Cardiac fibroblast (primary cell): Measurements from ENCODE around the gene STRN3.

Experiments
- DNase-seq, 2 donors: peaks; one replicate each; pipeline versions ENCODE4 v3.0.0 to v3.0.0-alpha.2; 2010; ENCODE audit warnings: low read depth in 2 of 2
- H3K4me3 ChIP-seq, 2 donors: replicated peaks in 1 of 2; 1 replicate in 1 of 2; 2 replicates in 1 of 2; pipeline ENCODE4 v1.5.1; 2011; ENCODE audit warnings: low read depth in 2 of 2, low read length in 2 of 2, mild to moderate bottlenecking in 2 of 2, moderate library complexity in 1 of 2
- CTCF ChIP-seq: IDR thresholded peaks from one replicate; pipeline ENCODE4 v1.5.1; 2011; ENCODE audit warnings: low read depth, mild to moderate bottlenecking, low read length, inconsistent platforms

The STRN3 gene

DNA sequence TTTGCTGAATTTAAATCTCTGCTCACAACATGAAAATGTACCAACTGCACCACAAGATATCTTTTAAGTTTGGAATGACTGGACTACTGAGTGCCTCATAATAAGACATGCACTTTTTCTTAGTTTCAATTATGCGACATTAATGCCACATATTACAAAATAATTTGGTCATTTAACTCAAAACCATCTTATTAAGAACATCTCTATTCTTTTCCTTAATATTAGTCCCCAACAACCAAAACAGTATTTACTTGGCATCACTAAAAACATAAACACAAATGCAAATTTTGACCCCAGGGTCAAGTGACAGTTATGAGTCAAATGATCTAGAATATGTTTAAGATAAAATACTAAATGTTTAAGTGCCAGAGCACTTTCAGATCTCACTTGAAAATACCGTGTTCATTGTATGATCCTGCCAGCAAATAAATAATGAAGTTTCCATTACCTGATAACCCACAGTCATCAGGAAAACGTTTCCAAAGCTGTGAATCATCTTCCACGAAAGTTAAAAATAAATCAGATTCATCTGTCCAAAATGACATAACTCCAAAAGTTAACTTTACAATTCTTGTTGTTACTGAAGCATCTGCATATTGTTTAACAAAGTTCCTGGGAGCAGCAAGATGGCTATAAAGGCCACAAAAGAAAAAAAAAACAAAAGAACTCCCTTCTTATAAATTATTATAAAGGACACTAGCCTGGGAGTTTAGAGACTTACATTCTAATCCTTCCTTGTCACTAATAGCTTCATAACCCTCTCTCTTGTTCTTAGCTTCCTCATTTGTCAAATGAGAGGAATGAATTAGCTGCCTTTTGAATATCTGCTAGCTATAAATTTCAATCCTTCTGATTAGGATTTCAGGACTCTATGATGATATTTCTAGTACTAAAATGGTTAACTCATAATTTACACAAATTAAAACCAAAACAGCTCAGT is 31.2 kb downstream of the STRN3 start:
- DNase-seq: peak; percentile 31 to 59
- H3K4me3 ChIP-seq: no peak overlapping the region

DNA sequence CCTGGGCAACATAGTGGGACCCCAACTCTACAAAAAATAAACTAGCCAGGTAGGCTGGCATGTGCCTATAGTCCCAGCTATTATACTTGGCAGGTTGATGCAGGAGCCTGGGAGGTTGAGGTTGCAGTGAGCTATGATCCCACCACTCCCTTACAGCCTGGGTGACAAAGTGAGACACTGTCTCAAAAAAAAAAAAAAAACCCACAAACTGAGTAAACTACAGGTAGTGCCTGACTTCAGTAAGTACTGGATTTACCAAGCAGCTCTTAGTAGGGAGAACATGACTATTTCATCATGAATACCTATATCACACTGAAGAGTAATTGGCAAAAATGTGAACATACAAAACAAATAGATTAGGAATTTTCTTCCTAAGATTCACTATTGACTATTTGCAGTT is 33.1 kb downstream of the STRN3 start:
- no peak for TF ChIP-seq CTCF
- no peak for DNase-seq
- no peak overlapping the region for H3K4me3 ChIP-seq

More for the DNA sequence above, 31.2 kb downstream of the STRN3 start:
- no peak for TF ChIP-seq CTCF

GRCh38 chr14:30991408-30991807 is 34.8 kb downstream of the STRN3 start:
- TF ChIP-seq CTCF: no peak

GRCh38 chr14:30990770-30991169 is 35.4 kb downstream of the STRN3 start:
- peak; percentile 14 to 31 for DNase-seq
- no peak overlapping the region for H3K4me3 ChIP-seq
- TF ChIP-seq CTCF: no peak

More at GRCh38 chr14:30991408-30991807, 34.8 kb downstream of the STRN3 start:
- no peak overlapping the region for H3K4me3 ChIP-seq
- DNase-seq: no peak

GRCh38 chr14:30988509-30988908 is 37.7 kb downstream of the STRN3 start:
- DNase-seq: peak; percentile 17 to 27
- H3K4me3 ChIP-seq: no peak overlapping the region
- TF ChIP-seq CTCF: no peak

DNA sequence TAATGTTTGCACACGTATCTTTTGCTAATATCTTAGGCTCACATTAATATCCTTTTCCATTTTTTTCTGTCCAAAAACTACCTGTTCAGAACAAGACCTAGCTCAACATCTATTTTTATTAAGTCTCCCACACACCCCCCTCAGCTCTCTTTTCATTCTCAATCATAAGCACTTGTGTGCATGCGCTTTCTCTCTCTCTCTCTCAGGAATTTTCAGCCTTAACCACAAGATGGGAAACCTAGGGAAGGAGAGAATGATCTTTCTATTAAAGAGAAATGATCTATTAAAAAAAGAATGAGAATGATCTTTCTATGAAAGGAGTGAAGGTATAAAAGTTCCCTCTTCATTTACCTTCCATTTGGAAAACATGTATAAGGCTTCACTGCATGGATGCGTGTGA is 40.4 kb downstream of the STRN3 start:
- no peak overlapping the region for H3K4me3 ChIP-seq
- no peak for TF ChIP-seq CTCF
- no peak for DNase-seq
